H1 (cell line): ENCODE data around the gene CD8B2.
"Not testable (repeated sequence)": the region's sequence is repeated elsewhere in the genome, so short reads cannot be mapped to it uniquely, and the experiment has no call there.

Source experiments
- POLR2A ChIP-seq, 2 experiments: IDR thresholded peaks; 1 replicate in 1 of 2; 2 replicates in 1 of 2; pipeline ENCODE4 v1.6.1; 2011; ENCODE audit warnings: low read depth in 2 of 2, low read length in 2 of 2, mild to moderate bottlenecking in 2 of 2; ENCODE audit errors: control extremely low read depth in 1 of 2
- ZNF274 ChIP-seq: IDR thresholded peaks from 2 replicates; pipeline ENCODE4 v1.7.0; 2012; ENCODE audit warnings: low read length, borderline replicate concordance; ENCODE audit errors: extremely low read depth

- not testable (repeated sequence) for TF ChIP-seq ZNF274; POLR2A (IDR thresholded peaks at IDR 0.05; ENCODE audit: control extremely low read depth in 1 of 2, low read depth in 2 of 2, low read length in 2 of 2)
These were observed 7.6 kb upstream of the CD8B2 start for GRCh38 chr2:106479563-106479962.
